Inflammatory macrophage treated with lipopolysaccharide for 1 hour (primary cell): Measurements from ENCODE around the gene CRLF2.
"Not testable (repeated sequence)": the region's sequence is repeated elsewhere in the genome, so short reads cannot be mapped to it uniquely, and the experiment has no call there.

Experiments
- DNase-seq, 2 donors: peaks; one replicate each; pipeline ENCODE4 v3.0.0-alpha.2; 2020 to 2022

Gene CRLF2

DNA sequence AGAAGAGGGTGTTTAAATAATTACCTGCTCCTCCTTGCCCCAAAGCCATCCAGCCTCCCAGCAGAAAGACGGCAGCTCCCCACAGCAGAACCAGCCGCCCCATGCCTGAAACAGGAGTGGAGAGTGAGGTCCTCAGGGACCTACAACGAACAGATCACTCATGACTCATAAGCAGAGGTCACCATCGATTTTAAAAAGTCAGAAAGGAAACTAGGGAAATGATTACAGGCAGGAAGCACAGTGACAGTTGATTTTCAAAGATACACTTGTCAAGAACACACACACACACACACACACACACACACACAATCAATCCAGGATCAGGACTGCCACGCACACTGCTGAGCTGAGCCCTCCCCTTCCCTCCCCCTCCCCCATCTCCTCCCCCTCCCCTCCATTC lies at the start of gene CRLF2:
TSS of gene CRLF2 (minus strand) at position 118 of the 400 bp plus-strand sequence. CDS start at position 103, 15 bp downstream.
- peak; percentile 74 to 80 for DNase-seq

- DNase-seq = not testable (repeated sequence)
These were observed 49.3 kb upstream of the CRLF2 start for GRCh38 chrX:1261771-1262170.

GRCh38 chrX:1261285-1261684 lies 48.8 kb upstream of the CRLF2 start:
- no peak for DNase-seq

DNA sequence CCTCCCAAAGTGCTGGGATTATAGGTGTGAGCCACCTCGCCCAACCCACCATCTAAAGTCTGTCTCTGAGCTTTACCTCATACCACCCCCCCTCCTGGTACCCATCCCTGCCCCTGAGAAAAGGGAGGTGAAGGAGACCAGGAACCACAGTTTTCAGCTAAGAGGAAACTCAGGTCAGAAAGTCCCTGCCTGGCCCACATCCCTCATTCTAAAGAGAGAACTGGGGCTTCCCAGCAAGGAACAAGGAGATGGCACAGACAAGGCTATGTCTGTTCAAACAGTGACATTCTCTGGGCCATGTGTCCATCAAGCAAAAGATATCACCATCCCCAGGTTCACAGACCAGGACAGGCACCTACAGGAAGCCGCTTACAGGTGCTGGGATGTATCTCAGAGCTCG lies 40.4 kb upstream of the CRLF2 start:
- DNase-seq = peak; percentile 51 to 74

DNA sequence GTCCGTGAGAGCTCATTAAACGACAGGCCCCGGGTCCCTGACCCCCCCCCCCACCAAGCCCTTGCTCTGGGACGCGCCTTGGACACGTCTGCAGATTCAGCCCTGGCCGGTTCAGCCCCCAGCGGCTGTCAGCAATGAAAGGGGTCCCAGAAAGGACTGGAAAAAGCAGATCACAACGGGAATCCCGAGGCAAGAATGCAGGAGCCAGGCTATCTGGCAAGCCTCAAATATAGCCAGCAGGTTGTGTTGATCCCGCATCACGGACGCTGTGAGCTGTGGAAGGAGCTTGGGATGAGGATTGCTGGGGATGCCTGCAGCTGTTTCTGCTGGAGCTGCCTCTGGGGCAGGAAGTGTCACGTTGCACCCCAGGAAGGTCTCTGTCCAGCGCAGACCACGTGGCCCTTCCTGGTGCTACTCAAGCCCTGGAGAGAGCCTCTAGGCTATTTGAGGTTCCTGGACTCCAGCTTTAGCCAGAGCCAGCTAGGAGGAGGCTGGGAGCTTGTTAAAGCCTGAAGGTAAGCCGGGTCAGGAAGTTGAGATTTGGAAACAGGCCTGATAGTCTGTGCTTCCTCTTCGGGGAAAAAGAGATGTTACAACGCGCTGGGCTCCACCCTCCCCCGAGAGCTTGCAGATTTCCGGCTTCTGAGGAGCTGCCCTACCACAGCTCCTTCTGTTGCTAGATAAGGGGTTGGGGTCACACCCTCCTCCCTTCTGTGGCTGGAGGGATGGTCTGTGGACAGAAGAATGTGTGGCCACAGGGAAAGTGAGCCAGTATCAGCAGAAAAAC lies 36.8 kb upstream of the CRLF2 start:
- DNase-seq = peak; percentile 86 to 88

GRCh38 chrX:1248331-1249061 lies 36.0 kb upstream of the CRLF2 start:
- peak; percentile 82 to 87 for DNase-seq

- DNase-seq = peak; percentile 80 to 100
These were observed 34.4 kb upstream of the CRLF2 start for GRCh38 chrX:1246816-1247215.

GRCh38 chrX:1244164-1245076 lies 32.0 kb upstream of the CRLF2 start:
- no peak for DNase-seq

DNA sequence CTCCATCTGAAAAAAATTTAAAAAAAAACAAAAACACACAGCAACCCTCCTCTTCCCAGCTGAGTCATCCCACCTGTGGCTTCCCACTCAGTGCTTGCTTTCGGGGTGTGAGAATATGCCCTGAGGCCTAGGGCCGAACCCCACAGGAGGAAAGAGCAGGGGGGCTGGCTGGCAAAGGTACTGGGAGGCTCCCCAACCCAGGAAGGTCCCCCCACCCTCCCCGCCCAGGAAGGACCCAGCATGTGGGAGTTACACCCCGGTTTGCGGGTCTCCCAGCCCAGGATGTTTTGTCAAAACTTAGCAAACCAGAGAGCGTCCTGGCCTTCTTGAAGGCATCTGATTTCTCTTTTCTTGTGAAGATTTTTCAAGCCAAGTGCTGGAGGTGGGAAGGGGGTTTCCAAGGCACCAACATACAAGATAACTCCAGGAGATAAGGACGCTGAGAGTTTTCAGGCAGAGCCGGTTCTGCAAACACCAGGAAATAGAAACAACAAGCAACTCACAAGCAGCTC lies 30.5 kb upstream of the CRLF2 start:
- DNase-seq = peak in 1 of 2 donors; percentile 59

GRCh38 chrX:1240551-1240950 lies 28.1 kb upstream of the CRLF2 start:
- not testable (repeated sequence) for DNase-seq

GRCh38 chrX:1239681-1240142 lies 27.3 kb upstream of the CRLF2 start:
- DNase-seq = peak; percentile 99 to 100

DNA sequence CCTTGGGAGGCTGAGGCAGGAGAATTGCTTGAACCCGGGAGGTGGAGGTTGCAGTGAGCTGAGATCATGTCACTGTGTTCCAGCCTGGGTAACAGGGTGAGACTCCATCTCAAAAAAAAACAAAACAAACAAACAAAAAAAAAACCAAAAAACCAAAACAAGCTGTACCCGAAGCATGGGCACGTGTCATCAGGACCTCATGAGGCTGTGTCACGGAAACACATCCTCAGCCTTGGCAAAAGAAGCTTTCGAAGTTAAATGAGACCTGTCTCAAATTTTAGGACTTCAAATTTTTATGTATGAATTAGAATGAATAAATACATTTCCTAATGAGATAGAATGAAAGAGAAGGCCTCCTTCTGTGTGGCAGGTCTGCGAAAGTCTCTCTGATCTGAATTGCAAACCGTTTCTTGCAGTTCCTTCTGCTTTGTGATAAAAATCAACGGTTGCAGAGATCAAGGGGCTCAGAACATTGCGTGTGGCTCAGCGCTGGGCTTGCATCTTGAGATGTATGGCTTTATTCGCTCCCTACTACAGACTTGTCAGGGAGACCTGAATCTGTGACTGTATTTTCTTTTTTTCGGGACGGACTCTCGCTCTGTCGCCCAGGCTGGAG lies 19.5 kb upstream of the CRLF2 start:
- DNase-seq = no peak

DNA sequence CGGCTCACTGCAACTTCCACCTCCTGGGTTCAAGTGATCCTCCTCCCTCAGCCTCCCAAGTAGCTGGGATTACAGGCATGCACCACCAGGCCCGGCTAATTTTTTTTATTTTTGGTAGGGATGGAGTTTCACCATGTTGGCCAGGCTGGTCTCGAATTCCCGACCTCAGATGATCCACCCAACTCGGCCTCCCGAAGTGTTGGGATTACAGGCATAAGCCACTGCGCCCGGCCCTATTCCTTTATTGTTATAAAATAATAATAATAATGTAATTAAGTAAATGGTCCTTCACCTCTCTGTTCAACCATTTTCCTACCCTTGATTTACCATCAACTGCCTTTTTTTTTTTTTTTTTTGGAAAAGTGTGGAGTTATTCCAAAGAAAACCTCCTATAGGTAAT lies 15.7 kb upstream of the CRLF2 start:
- DNase-seq = not testable (repeated sequence)

- DNase-seq = no peak
These were observed 13.8 kb upstream of the CRLF2 start for GRCh38 chrX:1226249-1226648.

DNA sequence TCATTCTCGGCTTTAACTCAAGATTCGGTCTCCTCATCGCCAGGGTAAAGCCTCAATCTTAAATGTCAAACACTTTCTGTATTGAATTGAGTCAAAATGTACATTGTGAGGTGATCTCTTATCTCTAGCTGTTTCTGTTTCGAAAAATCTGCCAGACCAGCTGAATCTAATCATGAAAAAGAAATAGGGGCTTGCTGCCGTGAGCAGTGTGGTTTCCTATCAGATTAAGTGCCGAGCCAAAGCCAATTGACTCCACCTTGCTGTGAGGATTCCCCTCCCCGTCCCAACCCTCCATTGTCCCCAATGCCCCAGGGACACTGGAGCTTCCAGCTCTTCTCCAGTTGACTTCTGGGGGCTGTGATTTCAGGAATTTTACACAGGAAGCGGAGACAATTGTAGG lies 12.5 kb upstream of the CRLF2 start:
- no peak for DNase-seq

- DNase-seq = no peak
These were observed 10.8 kb upstream of the CRLF2 start for GRCh38 chrX:1223242-1223600.

GRCh38 chrX:1222531-1223241 lies 10.2 kb upstream of the CRLF2 start:
- peak; percentile 84 to 86 for DNase-seq

DNA sequence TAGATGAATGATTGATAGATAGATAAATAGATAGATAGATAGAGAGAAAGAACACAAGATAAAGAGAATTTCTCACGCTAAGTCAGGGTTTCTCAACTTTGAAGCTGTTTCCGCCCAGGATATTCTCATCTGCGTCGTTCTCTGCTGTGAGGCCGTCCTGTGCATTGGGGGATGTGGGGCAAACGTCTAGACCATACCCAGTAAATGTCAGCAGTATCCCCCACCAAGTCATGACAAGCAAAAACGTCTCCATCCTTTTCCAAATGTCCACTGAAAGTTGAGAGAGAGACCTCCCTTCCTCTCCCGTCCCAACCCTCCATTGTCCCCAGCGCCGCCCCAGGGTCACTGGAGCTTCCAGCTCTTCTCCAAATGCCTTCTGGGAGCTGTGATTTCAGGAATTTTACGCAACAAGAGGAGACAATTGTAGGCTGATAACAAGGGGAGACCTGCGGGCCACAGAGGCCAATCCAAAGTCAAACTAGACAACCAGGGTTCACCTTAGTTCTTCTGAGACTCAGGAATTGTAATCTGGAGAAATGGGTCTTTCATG lies 8.9 kb upstream of the CRLF2 start:
- DNase-seq = no peak

DNA sequence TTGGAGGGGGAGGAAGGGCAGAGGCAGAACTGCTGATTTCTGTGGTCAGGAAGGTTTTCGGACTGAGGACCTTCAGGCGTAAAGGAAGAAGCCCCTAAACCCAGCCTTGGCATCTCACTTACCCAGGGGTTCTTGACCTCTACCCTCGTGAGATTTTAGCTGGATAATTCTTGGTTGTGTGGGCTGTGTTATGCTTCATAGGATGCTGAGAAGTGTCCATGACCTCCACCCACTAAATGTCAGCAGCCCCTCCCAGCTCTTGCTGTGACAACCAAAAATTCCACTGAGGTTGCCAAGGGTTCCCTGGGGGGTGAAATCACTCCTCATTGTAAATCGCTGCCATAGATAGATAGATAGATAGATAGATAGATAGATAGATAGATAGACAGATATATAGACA lies 5.8 kb upstream of the CRLF2 start:
- DNase-seq = no peak

- DNase-seq = peak; percentile 58 to 77
These were observed 2.8 kb upstream of the CRLF2 start for GRCh38 chrX:1215123-1215823.

- DNase-seq = no peak
These were observed 1.5 kb upstream of the CRLF2 start for GRCh38 chrX:1213971-1214370.
